Tibial nerve (tissue), 4 donors: ENCODE measurements around the gene ANKS6.

Experiments used
- EP300 ChIP-seq, 2 donors: sonication (generic); formaldehyde crosslinking; IDR thresholded peaks; one replicate each; pipeline ENCODE4 v1.6.1; 2017; ENCODE audit warnings: antibody characterized with exemption in 2 of 2, mild to moderate bottlenecking in 1 of 2
- POLR2A ChIP-seq, 2 donors: fragments of 450-650 bp; IDR thresholded peaks; one replicate each; pipeline ENCODE4 v1.6.1; 2017; ENCODE audit warnings: antibody characterized with exemption in 2 of 2, mild to moderate bottlenecking in 2 of 2, moderate library complexity in 2 of 2
- TF ChIP-seq, protein P1 (sequence below), 5 experiments: fragments of 200-600 bp in 3 of 5; fragments of 450-650 bp in 2 of 5; sonication (generic) in 3 of 5; IDR thresholded peaks; one replicate each; pipeline ENCODE4 v1.5.1; 2016 to 2019; ENCODE audit warnings: antibody characterized with exemption in 5 of 5, mild to moderate bottlenecking in 3 of 5, moderate library complexity in 2 of 5

DNA sequence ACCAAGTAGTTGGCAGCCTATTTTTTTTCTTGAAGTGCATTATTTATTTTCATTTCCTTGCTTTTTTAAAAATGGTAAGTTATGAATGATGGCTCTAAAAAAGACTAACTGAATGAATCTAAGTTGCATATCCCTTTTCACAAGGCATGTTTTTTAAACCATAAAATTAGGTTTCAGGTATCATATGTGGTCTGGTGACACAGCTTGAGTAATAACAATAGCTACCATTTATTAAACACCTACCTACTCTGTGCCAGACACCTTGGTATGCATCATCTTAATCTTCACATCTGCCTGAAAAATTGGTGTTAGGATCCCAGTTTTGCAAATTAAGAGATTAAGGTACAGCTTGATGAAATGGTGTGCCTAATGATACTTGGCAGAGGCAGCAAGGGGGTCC lies 83.4 kb downstream of the ANKS6 start:
- TF ChIP-seq, protein P1, sequence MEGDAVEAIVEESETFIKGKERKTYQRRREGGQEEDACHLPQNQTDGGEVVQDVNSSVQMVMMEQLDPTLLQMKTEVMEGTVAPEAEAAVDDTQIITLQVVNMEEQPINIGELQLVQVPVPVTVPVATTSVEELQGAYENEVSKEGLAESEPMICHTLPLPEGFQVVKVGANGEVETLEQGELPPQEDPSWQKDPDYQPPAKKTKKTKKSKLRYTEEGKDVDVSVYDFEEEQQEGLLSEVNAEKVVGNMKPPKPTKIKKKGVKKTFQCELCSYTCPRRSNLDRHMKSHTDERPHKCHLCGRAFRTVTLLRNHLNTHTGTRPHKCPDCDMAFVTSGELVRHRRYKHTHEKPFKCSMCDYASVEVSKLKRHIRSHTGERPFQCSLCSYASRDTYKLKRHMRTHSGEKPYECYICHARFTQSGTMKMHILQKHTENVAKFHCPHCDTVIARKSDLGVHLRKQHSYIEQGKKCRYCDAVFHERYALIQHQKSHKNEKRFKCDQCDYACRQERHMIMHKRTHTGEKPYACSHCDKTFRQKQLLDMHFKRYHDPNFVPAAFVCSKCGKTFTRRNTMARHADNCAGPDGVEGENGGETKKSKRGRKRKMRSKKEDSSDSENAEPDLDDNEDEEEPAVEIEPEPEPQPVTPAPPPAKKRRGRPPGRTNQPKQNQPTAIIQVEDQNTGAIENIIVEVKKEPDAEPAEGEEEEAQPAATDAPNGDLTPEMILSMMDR (IDR thresholded peaks at IDR 0.05) = no peak
- TF ChIP-seq POLR2A (IDR thresholded peaks at IDR 0.05) (no peak), EP300 (IDR thresholded peaks at IDR 0.05) (no peak)
